ENCODE results near the gene CYBC1.
"Not testable (repeated sequence)": the region's sequence is repeated elsewhere in the genome, so short reads cannot be mapped to it uniquely, and the experiment has no call there.

Gene CYBC1

GRCh38 chr17:82415786-82416185 lies 34.8 kb downstream of the CYBC1 start:
- Histone ChIP-seq H3K4me2 (ENCODE audit: low read length) (no peak overlapping the region), H4K5ac (ENCODE audit: low read length) (no peak overlapping the region), H4K8ac (ENCODE audit: low read depth, low read length) (no peak overlapping the region), H2BK120ac (ENCODE audit: low read depth, low read length) (no peak overlapping the region), H3K23ac (ENCODE audit: low read length) (no peak overlapping the region), H3K9ac (ENCODE audit: low read length) (no peak overlapping the region), H3K4ac (ENCODE audit: low read depth, low read length) (no peak overlapping the region), H2BK15ac (replicated peaks; ENCODE audit: low read depth) (no peak overlapping the region), H3K56ac (ENCODE audit: low read length) (no peak overlapping the region), H3K27ac (ENCODE audit: low read depth, low read length) (no peak overlapping the region), H2BK5ac (ENCODE audit: low read length) (no peak overlapping the region), H3K4me3 (ENCODE audit: low read length) (no peak overlapping the region), H3K18ac (ENCODE audit: low read length) (no peak overlapping the region), H3K27me3 (ENCODE audit: insufficient read depth, low read length, poor library complexity) (no peaks in the 10 kb centered on the region), H3K4me1 (ENCODE audit: control insufficient read depth, low read depth, low read length) (no peaks in the 10 kb centered on the region), H3K79me1 (ENCODE audit: low read length) (no peaks in the 10 kb centered on the region), H3K79me2 (ENCODE audit: control insufficient read depth, insufficient read depth, low read length) (no peaks in the 10 kb centered on the region), H3K36me3 (ENCODE audit: control insufficient read depth, insufficient read depth, low read length) (no peaks in the 10 kb centered on the region), H2AK5ac (ENCODE audit: low read length) (no peak overlapping the region)
- WGBS (ENCODE audit: extremely low coverage, insufficient coverage, low lambda C conversion rate) = no CpG with 5 or more reads among the region's 9 CpGs
- DNase-seq = no peak

GRCh38 chr17:82415336-82415735 lies 35.2 kb downstream of the CYBC1 start:
- Histone ChIP-seq H3K4me2 (ENCODE audit: low read length) (no peak overlapping the region), H2BK5ac (ENCODE audit: low read length) (no peak overlapping the region), H2BK15ac (replicated peaks; ENCODE audit: low read depth) (no peak overlapping the region), H3K4me1 (ENCODE audit: control insufficient read depth, low read depth, low read length) (no peaks in the 10 kb centered on the region), H3K79me1 (ENCODE audit: low read length) (no peaks in the 10 kb centered on the region), H3K4me3 (ENCODE audit: low read length) (no peak overlapping the region), H3K18ac (ENCODE audit: low read length) (no peak overlapping the region), H3K4ac (ENCODE audit: low read depth, low read length) (no peak overlapping the region), H3K79me2 (ENCODE audit: control insufficient read depth, insufficient read depth, low read length) (no peaks in the 10 kb centered on the region), H2BK120ac (ENCODE audit: low read depth, low read length) (no peak overlapping the region), H2AK5ac (ENCODE audit: low read length) (no peak overlapping the region), H4K8ac (ENCODE audit: low read depth, low read length) (no peak overlapping the region), H3K56ac (ENCODE audit: low read length) (no peak overlapping the region), H3K27ac (ENCODE audit: low read depth, low read length) (no peak overlapping the region), H3K23ac (ENCODE audit: low read length) (no peak overlapping the region), H3K36me3 (ENCODE audit: control insufficient read depth, insufficient read depth, low read length) (no peaks in the 10 kb centered on the region), H4K5ac (ENCODE audit: low read length) (no peak overlapping the region), H3K27me3 (ENCODE audit: insufficient read depth, low read length, poor library complexity) (no peaks in the 10 kb centered on the region), H3K9ac (ENCODE audit: low read length) (no peak overlapping the region)
- no peak for DNase-seq
- no CpG with 5 or more reads among the region's 26 CpGs for WGBS (ENCODE audit: extremely low coverage, insufficient coverage, low lambda C conversion rate)

GRCh38 chr17:82414548-82415281 lies 35.8 kb downstream of the CYBC1 start:
- Histone ChIP-seq H3K36me3 (ENCODE audit: control insufficient read depth, insufficient read depth, low read length) (no peaks in the 10 kb centered on the region), H3K4me1 (ENCODE audit: control insufficient read depth, low read depth, low read length) (no peaks in the 10 kb centered on the region), H3K18ac (ENCODE audit: low read length) (no peak overlapping the region), H3K27me3 (ENCODE audit: insufficient read depth, low read length, poor library complexity) (no peaks in the 10 kb centered on the region), H3K4me2 (ENCODE audit: low read length) (peak overlapping the region; percentile 27), H2BK120ac (ENCODE audit: low read depth, low read length) (no peak overlapping the region), H2AK5ac (ENCODE audit: low read length) (no peak overlapping the region), H3K56ac (ENCODE audit: low read length) (no peak overlapping the region), H3K9ac (ENCODE audit: low read length) (no peak overlapping the region), H4K8ac (ENCODE audit: low read depth, low read length) (no peak overlapping the region), H2BK5ac (ENCODE audit: low read length) (no peak overlapping the region), H4K5ac (ENCODE audit: low read length) (no peak overlapping the region), H3K79me2 (ENCODE audit: control insufficient read depth, insufficient read depth, low read length) (no peaks in the 10 kb centered on the region), H2BK15ac (replicated peaks; ENCODE audit: low read depth) (no peak overlapping the region), H3K23ac (ENCODE audit: low read length) (no peak overlapping the region), H3K4me3 (ENCODE audit: low read length) (no peak overlapping the region), H3K4ac (ENCODE audit: low read depth, low read length) (no peak overlapping the region), H3K27ac (ENCODE audit: low read depth, low read length) (no peak overlapping the region), H3K79me1 (ENCODE audit: low read length) (no peaks in the 10 kb centered on the region)
- no CpG with 5 or more reads among the region's 38 CpGs for WGBS (ENCODE audit: extremely low coverage, insufficient coverage, low lambda C conversion rate)
- DNase-seq = peak; percentile 86

GRCh38 chr17:82412535-82413520 lies 37.7 kb downstream of the CYBC1 start:
- Histone ChIP-seq H3K4me3 (ENCODE audit: low read length) (no peak overlapping the region), H3K23ac (ENCODE audit: low read length) (no peak overlapping the region), H3K4ac (ENCODE audit: low read depth, low read length) (no peak overlapping the region), H3K27me3 (ENCODE audit: insufficient read depth, low read length, poor library complexity) (no peaks in the 10 kb centered on the region), H3K18ac (ENCODE audit: low read length) (no peak overlapping the region), H3K56ac (ENCODE audit: low read length) (no peak overlapping the region), H3K4me1 (ENCODE audit: control insufficient read depth, low read depth, low read length) (no peaks in the 10 kb centered on the region), H3K36me3 (ENCODE audit: control insufficient read depth, insufficient read depth, low read length) (no peaks in the 10 kb centered on the region), H4K8ac (ENCODE audit: low read depth, low read length) (no peak overlapping the region), H3K4me2 (ENCODE audit: low read length) (no peak overlapping the region), H3K79me1 (ENCODE audit: low read length) (no peaks in the 10 kb centered on the region), H2BK120ac (ENCODE audit: low read depth, low read length) (no peak overlapping the region), H3K27ac (ENCODE audit: low read depth, low read length) (no peak overlapping the region), H2AK5ac (ENCODE audit: low read length) (no peak overlapping the region), H4K5ac (ENCODE audit: low read length) (no peak overlapping the region), H3K79me2 (ENCODE audit: control insufficient read depth, insufficient read depth, low read length) (no peaks in the 10 kb centered on the region), H3K9ac (ENCODE audit: low read length) (no peak overlapping the region), H2BK15ac (replicated peaks; ENCODE audit: low read depth) (no peak overlapping the region), H2BK5ac (ENCODE audit: low read length) (no peak overlapping the region)
- no CpG with 5 or more reads among the region's 29 CpGs for WGBS (ENCODE audit: extremely low coverage, insufficient coverage, low lambda C conversion rate)
- DNase-seq = no peak

GRCh38 chr17:82412081-82412480 lies 38.5 kb downstream of the CYBC1 start:
- H3K27me3 ChIP-seq (ENCODE audit: insufficient read depth, low read length, poor library complexity); H3K4me1 ChIP-seq (ENCODE audit: control insufficient read depth, low read depth, low read length); H4K5ac ChIP-seq (ENCODE audit: low read length); H3K4me2 ChIP-seq (ENCODE audit: low read length); H2BK120ac ChIP-seq (ENCODE audit: low read depth, low read length); H3K9ac ChIP-seq (ENCODE audit: low read length); H4K8ac ChIP-seq (ENCODE audit: low read depth, low read length); H3K56ac ChIP-seq (ENCODE audit: low read length); H3K23ac ChIP-seq (ENCODE audit: low read length); H3K79me1 ChIP-seq (ENCODE audit: low read length); H3K4ac ChIP-seq (ENCODE audit: low read depth, low read length); H3K27ac ChIP-seq (ENCODE audit: low read depth, low read length); H2BK15ac ChIP-seq (replicated peaks; ENCODE audit: low read depth); H2BK5ac ChIP-seq (ENCODE audit: low read length); H3K36me3 ChIP-seq (ENCODE audit: control insufficient read depth, insufficient read depth, low read length); H3K79me2 ChIP-seq (ENCODE audit: control insufficient read depth, insufficient read depth, low read length); H3K18ac ChIP-seq (ENCODE audit: low read length); H2AK5ac ChIP-seq (ENCODE audit: low read length); H3K4me3 ChIP-seq (ENCODE audit: low read length); DNase-seq: not testable (repeated sequence)
- WGBS (ENCODE audit: extremely low coverage, insufficient coverage, low lambda C conversion rate) = no CpG with 5 or more reads among the region's 16 CpGs
